22Rv1 (cell line): Measurements from ENCODE around the gene MCM3AP.
"Not testable (repeated sequence)": the region's sequence is repeated elsewhere in the genome, so short reads cannot be mapped to it uniquely, and the experiment has no call there.

ENCODE experiments used
- ZFX ChIP-seq: fragments of 450-650 bp; IDR thresholded peaks from 2 replicates; pipeline ENCODE4 v1.6.1; 2017; ENCODE audit warnings: antibody characterized with exemption, borderline replicate concordance
- TF ChIP-seq, protein P1 (sequence below): fragments of 450-650 bp; IDR thresholded peaks from 2 replicates; pipeline ENCODE4 v1.5.1; 2017; ENCODE audit warnings: mild to moderate bottlenecking

DNA sequence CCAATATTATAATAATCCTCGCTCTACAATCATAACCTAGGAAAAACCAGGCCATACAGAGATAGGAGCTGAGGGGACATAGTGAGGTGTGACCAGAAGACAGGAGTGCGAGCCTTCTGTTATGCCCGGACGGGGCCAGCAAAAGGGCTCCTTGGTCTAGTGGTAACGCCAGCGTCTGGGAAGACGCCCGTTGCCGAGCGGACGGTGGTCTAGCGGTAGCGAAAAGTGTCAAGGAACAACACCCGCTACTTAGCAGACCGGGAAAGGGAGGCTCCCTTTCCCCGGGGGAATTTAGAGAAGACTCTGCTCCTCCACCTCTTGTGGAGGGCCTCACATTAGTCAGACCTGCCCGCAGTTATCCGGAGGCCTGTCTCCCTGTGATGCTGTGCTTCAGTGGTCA, 61.8 kb downstream of the MCM3AP start:
- TF ChIP-seq, protein P1, sequence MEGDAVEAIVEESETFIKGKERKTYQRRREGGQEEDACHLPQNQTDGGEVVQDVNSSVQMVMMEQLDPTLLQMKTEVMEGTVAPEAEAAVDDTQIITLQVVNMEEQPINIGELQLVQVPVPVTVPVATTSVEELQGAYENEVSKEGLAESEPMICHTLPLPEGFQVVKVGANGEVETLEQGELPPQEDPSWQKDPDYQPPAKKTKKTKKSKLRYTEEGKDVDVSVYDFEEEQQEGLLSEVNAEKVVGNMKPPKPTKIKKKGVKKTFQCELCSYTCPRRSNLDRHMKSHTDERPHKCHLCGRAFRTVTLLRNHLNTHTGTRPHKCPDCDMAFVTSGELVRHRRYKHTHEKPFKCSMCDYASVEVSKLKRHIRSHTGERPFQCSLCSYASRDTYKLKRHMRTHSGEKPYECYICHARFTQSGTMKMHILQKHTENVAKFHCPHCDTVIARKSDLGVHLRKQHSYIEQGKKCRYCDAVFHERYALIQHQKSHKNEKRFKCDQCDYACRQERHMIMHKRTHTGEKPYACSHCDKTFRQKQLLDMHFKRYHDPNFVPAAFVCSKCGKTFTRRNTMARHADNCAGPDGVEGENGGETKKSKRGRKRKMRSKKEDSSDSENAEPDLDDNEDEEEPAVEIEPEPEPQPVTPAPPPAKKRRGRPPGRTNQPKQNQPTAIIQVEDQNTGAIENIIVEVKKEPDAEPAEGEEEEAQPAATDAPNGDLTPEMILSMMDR: not testable (repeated sequence)
- TF ChIP-seq ZFX: not testable (repeated sequence)
